GM21390 (cell line): ENCODE results near the gene CREB3L2.
"Not testable (repeated sequence)": the region's sequence is repeated elsewhere in the genome, so short reads cannot be mapped to it uniquely, and the experiment has no call there.

Source experiments
- ATAC-seq: cut with Tn5 transposase; IDR thresholded peaks from one replicate; pipeline ENCODE4 v1.9.1; 2021; ENCODE audit not compliant: unreplicated experiment

CREB3L2 gene

DNA sequence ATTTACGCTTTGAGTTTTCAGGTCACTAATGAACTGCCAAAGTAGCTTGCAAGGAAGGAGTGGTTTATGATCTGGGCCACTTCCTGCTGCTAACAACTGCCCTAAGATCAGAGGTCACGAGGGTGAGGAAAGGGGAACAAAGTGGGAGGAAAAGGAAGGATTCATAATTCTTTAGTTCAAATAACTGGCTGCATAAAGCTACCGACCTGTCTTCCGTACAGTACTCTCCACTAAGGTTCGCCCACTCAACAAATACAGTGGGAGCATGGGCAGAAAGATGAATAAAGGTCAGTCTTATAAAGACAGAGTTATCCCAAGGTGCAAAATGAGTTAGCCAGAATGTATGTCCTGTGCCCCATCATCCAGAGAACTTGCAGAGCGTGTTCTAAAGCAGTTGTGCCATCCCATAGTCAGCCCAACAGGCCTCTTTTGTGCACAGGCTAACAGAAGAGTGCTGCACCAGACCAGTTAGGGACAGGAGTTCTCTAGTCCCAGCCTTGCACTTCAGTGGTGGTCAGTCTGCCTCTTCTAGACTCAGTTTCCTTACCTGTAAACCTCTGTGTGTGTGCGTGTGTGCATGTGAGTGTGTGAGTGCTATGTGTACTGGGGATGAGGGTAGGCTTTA, 65.9 kb downstream of the CREB3L2 start:
- peak; percentile 38 for ATAC-seq

- ATAC-seq: peak; percentile 80
Observed at GRCh38 chr7:137934941-137935883, 66.7 kb downstream of the CREB3L2 start.

DNA sequence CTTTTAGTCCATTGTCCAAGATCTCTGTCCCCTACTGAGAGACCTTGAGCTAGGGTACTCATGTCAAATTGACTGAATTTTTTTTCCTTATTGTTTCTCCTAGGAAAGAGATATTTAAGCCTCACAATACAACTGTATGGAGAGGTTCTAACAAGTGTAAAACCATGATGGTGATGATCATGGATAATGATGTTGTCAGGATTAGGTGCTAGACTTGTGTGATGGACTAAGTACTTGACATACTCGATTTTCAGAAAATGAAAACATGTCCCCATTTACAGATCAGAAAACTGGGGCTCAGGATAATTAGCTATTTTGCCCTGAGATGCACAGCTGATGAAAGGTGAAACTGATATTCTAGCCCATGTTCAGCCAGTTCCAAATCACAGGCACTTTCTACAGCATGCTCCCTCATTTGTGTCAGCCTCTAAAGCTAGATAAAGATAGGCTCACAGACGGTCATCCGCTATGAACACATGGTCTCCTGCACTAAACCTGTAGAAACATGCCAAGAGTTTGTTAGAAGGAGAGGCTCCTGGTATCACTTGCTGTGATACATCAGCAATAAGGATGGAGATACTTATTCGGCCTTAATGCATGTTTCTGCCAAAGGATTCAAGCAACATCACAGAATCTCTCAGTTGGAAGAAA, 67.6 kb downstream of the CREB3L2 start:
- no peak for ATAC-seq

GRCh38 chr7:137933270-137934017, 68.4 kb downstream of the CREB3L2 start:
- no peak for ATAC-seq

DNA sequence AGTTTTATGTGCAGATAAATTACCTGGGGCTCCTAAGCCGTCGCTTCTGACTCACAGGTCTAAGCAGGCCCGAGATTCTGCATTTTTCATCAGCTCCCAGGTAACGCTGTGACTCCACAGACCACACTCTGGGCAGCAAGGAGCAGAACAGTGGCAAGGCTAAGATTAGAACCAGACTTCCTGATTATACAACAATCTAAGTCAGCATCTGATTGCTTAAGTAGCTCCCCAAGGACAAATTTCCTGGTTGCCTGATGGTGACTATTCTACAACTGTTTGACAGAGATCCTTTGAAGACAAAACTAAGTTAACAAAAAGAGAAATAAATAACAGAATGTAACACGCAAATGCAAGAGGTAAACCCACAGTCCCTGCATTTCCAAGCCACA, 69.0 kb downstream of the CREB3L2 start:
- no peak for ATAC-seq

GRCh38 chr7:137931823-137932222, 70.1 kb downstream of the CREB3L2 start:
- ATAC-seq: no peak

DNA sequence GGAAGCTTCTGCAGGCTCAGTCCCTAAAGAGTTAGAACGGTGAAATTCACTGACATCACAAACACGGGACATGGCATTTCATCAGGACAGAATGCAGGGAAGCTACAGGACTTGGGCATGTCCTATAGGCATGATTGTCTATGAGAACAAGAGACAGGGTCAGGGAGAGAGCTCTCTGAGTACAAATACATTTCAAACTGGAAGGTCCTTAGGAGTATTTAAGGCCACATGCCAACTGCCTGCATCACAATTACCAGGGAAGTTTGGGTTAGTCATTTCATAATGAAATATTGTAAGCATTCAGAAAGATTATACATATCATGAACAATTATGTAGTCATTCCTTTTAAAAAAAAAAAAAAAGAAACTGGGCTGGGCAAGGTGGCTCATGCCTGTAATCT, 71.3 kb downstream of the CREB3L2 start:
- no peak for ATAC-seq

DNA sequence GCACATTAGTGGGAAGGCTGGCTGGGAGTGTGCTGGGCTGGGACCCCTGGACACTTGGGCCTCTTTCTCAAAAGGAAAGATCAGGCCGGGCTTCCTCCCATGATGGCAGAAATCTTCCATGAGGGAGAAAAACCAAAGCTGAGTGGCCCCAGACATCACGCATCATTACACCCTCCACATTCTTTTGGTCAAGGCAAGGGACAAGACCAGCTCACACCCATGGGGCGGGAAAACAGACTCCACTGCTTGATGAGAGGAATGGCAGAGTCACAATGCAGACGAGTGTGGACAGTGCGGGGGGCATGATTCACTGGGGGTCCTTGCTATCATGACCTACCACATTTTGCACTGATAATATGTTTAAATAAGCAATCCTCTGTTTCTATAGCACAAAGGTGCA, 73.3 kb downstream of the CREB3L2 start:
- no peak for ATAC-seq

- no peak for ATAC-seq
Observed at GRCh38 chr7:137927386-137927785, 74.5 kb downstream of the CREB3L2 start.

GRCh38 chr7:137926206-137926605, 75.7 kb downstream of the CREB3L2 start:
- ATAC-seq: not testable (repeated sequence)

DNA sequence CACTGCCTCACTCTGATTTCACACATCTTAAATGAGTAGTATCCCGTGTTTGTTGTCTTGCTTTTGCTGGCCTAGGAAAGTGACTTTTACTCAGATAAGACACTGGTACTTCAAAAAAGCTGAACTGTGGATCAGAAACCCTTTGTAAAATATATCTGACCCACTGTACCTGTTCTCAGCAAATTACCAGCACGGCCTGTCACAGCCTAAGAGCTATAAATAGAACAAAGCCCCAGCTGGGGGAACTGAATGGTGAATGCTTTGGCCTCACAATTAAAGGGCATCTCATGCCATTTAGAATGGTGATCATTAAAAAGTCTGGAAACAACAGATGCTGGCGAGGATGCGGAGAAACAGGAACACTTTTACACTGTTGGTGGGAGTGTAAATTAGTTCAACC, 76.1 kb downstream of the CREB3L2 start:
- ATAC-seq: no peak

DNA sequence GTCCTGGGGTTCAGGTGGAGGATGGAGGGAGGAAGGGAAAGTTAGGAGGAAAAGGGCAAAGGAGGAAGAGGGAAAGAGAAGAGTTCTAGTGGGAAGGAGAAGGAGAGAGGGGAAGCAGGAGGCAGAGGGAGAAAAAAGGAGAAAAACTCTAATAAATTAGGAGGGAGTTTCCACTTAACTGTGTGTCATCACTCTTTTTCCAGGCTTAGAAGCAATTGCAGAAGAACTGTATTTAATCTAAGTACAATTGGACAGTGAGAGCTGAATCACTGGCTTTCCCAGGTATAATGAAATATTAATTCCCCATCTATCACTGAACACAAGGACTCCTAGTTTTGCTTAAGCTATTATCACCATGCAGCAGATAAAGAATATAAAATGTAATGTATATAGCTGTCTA, 76.8 kb downstream of the CREB3L2 start:
- no peak for ATAC-seq

GRCh38 chr7:137923380-137923779, 78.5 kb downstream of the CREB3L2 start:
- no peak for ATAC-seq

- ATAC-seq: no peak
Observed at GRCh38 chr7:137920637-137921399, 81.1 kb downstream of the CREB3L2 start.

- no peak for ATAC-seq
Observed at GRCh38 chr7:137919987-137920386, 81.9 kb downstream of the CREB3L2 start.

DNA sequence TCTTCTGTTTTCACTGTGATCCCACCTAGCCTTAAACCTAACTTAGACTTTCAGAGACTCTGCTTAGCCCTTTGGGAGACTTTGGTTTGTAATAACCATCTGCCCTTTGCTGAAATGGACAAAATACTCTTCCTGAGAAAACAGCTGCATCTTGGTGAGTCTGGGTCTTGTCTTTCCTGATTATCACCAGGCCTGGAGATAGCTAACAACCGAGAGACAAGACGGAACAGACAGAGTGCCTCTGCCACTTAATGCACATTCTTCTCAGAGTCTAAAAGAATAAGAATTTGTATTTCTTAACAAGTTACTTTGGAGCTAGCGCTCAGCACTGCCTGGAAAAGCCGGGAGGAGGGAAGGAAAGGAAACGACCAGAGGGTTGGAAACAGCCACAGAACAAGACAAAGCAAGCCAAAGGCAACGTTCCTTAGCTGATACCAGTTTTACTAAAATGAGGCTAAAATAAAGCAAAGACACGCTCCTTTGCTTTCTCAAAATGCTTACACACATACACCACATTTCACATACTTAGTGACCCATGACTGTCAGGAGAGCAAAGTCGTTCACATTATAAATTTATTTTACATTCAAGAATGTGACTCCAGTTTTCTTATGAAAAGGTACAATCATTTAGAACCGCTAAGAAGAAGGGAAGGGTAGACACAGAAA, 84.8 kb downstream of the CREB3L2 start:
- ATAC-seq: no peak

DNA sequence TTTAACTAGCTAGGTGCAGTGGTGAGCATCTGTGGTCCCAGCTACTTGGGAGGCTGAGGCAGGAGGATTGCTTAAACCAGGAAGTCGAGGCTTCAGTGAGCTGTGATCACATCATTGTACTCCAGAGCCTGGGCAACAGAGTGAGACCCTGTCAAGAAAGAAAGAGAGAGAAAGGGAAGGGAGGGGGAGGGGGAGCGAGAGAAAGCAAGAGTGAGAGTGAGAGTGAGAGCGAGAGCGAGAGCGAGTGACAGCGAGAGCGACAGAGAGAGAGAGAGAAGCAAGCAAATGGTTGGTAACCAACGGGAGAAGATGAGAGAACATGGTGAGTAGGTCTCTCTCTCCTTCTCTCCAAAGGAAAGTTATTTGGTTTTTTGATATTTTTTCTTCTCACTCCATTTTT, 85.3 kb downstream of the CREB3L2 start:
- no peak for ATAC-seq

- no peak for ATAC-seq
Observed at GRCh38 chr7:137915266-137915665, 86.6 kb downstream of the CREB3L2 start.

- ATAC-seq: no peak
Observed at GRCh38 chr7:137913985-137914384, 87.9 kb downstream of the CREB3L2 start.

DNA sequence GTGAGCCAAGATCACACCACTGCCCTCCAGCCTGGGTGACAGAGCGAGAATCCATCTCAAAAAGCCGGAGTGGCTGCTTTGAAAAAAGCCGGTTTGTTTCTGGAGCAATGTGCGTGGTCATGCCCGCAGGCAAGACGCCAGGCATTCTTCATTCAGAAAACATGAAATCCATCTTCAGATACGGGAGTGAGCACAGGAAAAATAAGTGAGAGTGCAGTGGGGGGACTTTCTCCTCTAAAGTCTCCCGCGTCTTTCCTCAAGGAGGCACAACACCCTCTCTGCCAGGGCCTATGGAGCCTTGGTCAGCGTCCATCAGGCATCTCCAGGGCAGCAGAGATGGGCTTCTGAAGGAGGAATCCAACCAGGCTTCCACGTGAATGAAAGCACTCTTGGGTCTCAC, 92.8 kb downstream of the CREB3L2 start:
- ATAC-seq: no peak
